ENCODE data around the gene HTT. TPM values are rescaled to one million over a fixed set of nuclear protein-coding genes. Genes with fewer than 3 reads are reported as not detected.

HTT gene
- total and polyA plus RNA-seq, 2 of the 13 experiments (the other 11 are each of a cell fraction or from before 2014, with no cell fraction given) = 17.5 to 19.5 TPM

- TF ChIP-seq ZMYM3 (CRISPR knock-in tag; IDR thresholded peaks at IDR 0.05) = no peak
- no peak for TF ChIP-seq ATF6 (CRISPR knock-in tag; conservative IDR thresholded peaks at IDR 0.05)
Measured at GRCh38 chr4:3135155-3136011, 60.9 kb downstream of the HTT start (continued).

GRCh38 chr4:3136454-3136853 lies 62.0 kb downstream of the HTT start:
- in situ Hi-C loops (cut with HindIII; ENCODE audit: extremely low pct_ligation_motif_present, low pct_unique_long_range_greater_than_20kb) = no loop called here
- H3K4me2 ChIP-seq (ENCODE audit: low read depth, low read length) = no peak overlapping the region
- 93% methylated on average over 2 of the region's 2 CpGs for WGBS (ENCODE audit: low lambda C conversion rate)
- ChIA-PET POLR2A (no interaction called here), CTCF (ENCODE audit: low intra/inter-chr PET ratio, low total read pairs) (interaction anchor here (1.3 to 1.6 kb wide), 2 partner anchors 30 to 89 kb away, joined by 4 to 9 read pairs; no protein-coding TSS in a partner anchor)
- no peaks in the 10 kb centered on the region for H3K79me2 ChIP-seq (ENCODE audit: insufficient read depth, low read length)
- H3K9me3 ChIP-seq (ENCODE audit: low read length) = no peaks in the 10 kb centered on the region
- no peak for DNase-seq (ENCODE audit: low spot score)
- peaks cover 14% of the 10 kb centered on the region for H3K4me1 ChIP-seq (ENCODE audit: insufficient read depth, low read length)
- no peaks in the 10 kb centered on the region for H3K27me3 ChIP-seq (ENCODE audit: control insufficient read depth in 1 of 2, insufficient read depth in 2 of 2, low read length in 2 of 2)
- H2AFZ ChIP-seq (ENCODE audit: low read length) = no peak overlapping the region
- H3K27ac ChIP-seq (ENCODE audit: extremely low read length, insufficient read depth, low read length) = no peak overlapping the region
- no peaks in the 10 kb centered on the region for H4K20me1 ChIP-seq (ENCODE audit: insufficient read depth, low read length)
- no peak overlapping the region for H3K4me3 ChIP-seq (replicated peaks in 1 of 3; ENCODE audit: insufficient read depth in 1 of 3, low read depth in 2 of 3, low read length in 3 of 3)
- TF ChIP-seq HNRNPH1 (optimal IDR thresholded peaks at IDR 0.05; ENCODE audit: low read depth, low read length) (no peak), ZBTB7A (CRISPR knock-in tag; IDR thresholded peaks at IDR 0.05) (no peak), MYNN (CRISPR knock-in tag; IDR thresholded peaks at IDR 0.05; ENCODE audit: low read depth) (no peak), TGIF2 (CRISPR knock-in tag; IDR thresholded peaks at IDR 0.05) (no peak), SMYD3 (CRISPR knock-in tag; IDR thresholded peaks at IDR 0.05) (no peak), ZNF563 (CRISPR knock-in tag; IDR thresholded peaks at IDR 0.05) (no peak), ZNF33A (CRISPR knock-in tag; IDR thresholded peaks at IDR 0.05; ENCODE audit: borderline replicate concordance) (no peak), NKX3-1 (CRISPR knock-in tag; IDR thresholded peaks at IDR 0.05) (no peak), ESRRA (CRISPR knock-in tag; IDR thresholded peaks at IDR 0.05; ENCODE audit: low read depth) (no peak), E2F2 (CRISPR knock-in tag; IDR thresholded peaks at IDR 0.05; ENCODE audit: borderline replicate concordance) (no peak)
- no peak for FAIRE-seq
- ATAC-seq = no peak
- intact Hi-C loops (cut with micrococcal nuclease; ENCODE audit: unreplicated experiment) = loop anchor here (2.0 kb wide), 1 partner anchor 30 kb away; no protein-coding TSS in a partner anchor
- peaks cover 8 to 72% of the 10 kb centered on the region in 2 experiments; a peak in 4 of 5 replicates for H3K36me3 ChIP-seq (replicated peaks in 1 of 2; ENCODE audit: control insufficient read depth in 1 of 2, insufficient read depth in 2 of 2, low read length in 2 of 2)
- BruUV-seq (replicated peaks) = no TSS peak
- H3K9ac ChIP-seq (ENCODE audit: insufficient read depth, low read depth, low read length) = no peak overlapping the region

Data from HepG2 (cell line).